Mesendoderm (in vitro differentiated cells): ENCODE measurements around the gene ZNF569.

ENCODE experiments used
- DNase-seq: peaks from one replicate; pipeline ENCODE4 v3.0.0; 2013
- H2AK5ac ChIP-seq: 2 replicates; pipeline ENCODE4 v1.6.1; 2013; ENCODE audit warnings: low read length, inconsistent platforms
- H2BK120ac ChIP-seq: 2 replicates; pipeline ENCODE4 v1.6.1; 2013; ENCODE audit warnings: low read depth, mild to moderate bottlenecking, low read length, moderate library complexity, mixed read lengths
- H2BK15ac ChIP-seq: replicated peaks from 2 replicates; pipeline ENCODE4 v1.6.1; 2013; ENCODE audit warnings: low read depth, mild to moderate bottlenecking, moderate library complexity
- H2BK5ac ChIP-seq: 2 replicates; pipeline ENCODE4 v1.6.1; 2013; ENCODE audit warnings: low read length, inconsistent platforms
- H3K18ac ChIP-seq: 2 replicates; pipeline ENCODE4 v1.6.1; 2013; ENCODE audit warnings: mild to moderate bottlenecking, low read length, mixed read lengths
- H3K23ac ChIP-seq: one replicate; pipeline ENCODE4 v1.6.1; 2013; ENCODE audit warnings: low read length
- H3K27ac ChIP-seq: 2 replicates; pipeline ENCODE4 v1.5.1; 2013; ENCODE audit warnings: low read depth, mild to moderate bottlenecking, inconsistent platforms, low read length, moderate library complexity
- H3K27me3 ChIP-seq: 2 replicates; pipeline ENCODE4 v1.6.1; 2013; ENCODE audit warnings: low read length, control low read depth, mild to moderate bottlenecking, inconsistent platforms; ENCODE audit not compliant: insufficient read depth, poor library complexity
- H3K36me3 ChIP-seq: 2 replicates; pipeline ENCODE4 v1.6.1; 2013; ENCODE audit warnings: low read length, inconsistent platforms; ENCODE audit not compliant: control insufficient read depth, insufficient read depth
- H3K4ac ChIP-seq: one replicate; pipeline ENCODE4 v1.6.1; 2013; ENCODE audit warnings: low read depth, mild to moderate bottlenecking, low read length, moderate library complexity
- H3K4me1 ChIP-seq: 2 replicates; pipeline ENCODE4 v1.6.1; 2013; ENCODE audit warnings: low read depth, low read length, inconsistent platforms; ENCODE audit not compliant: control insufficient read depth
- H3K4me2 ChIP-seq: 2 replicates; pipeline ENCODE4 v1.6.1; 2013; ENCODE audit warnings: low read length
- H3K4me3 ChIP-seq: 2 replicates; pipeline ENCODE4 v1.5.1; 2013; ENCODE audit warnings: mild to moderate bottlenecking, low read length
- H3K56ac ChIP-seq: one replicate; pipeline ENCODE4 v1.6.1; 2013; ENCODE audit warnings: low read length
- H3K79me1 ChIP-seq: 2 replicates; pipeline ENCODE4 v1.6.1; 2013; ENCODE audit warnings: low read length, inconsistent platforms
- H3K79me2 ChIP-seq: 2 replicates; pipeline ENCODE4 v1.6.1; 2013; ENCODE audit warnings: mild to moderate bottlenecking, low read length; ENCODE audit not compliant: control insufficient read depth, insufficient read depth
- H3K9ac ChIP-seq: 2 replicates; pipeline ENCODE4 v1.6.1; 2013; ENCODE audit warnings: low read length, inconsistent platforms
- H4K5ac ChIP-seq: one replicate; pipeline ENCODE4 v1.6.1; 2013; ENCODE audit warnings: low read length
- H4K8ac ChIP-seq: one replicate; pipeline ENCODE4 v1.6.1; 2013; ENCODE audit warnings: low read depth, mild to moderate bottlenecking, control low read depth, low read length, moderate library complexity
- WGBS: extraction: QIAGEN DNeasy Blood & Tissue Kit; methylation state at CpG from one replicate; pipeline ENCODE4 v1.1.7; 2013; ENCODE audit warnings: low lambda C conversion rate, missing lambda C conversion rate; ENCODE audit not compliant: insufficient coverage; ENCODE audit errors: extremely low coverage; 5-methylcytosine and 5-hydroxymethylcytosine counted together

The ZNF569 gene

GRCh38 chr19:37470216-37470615, 3.0 kb upstream of the ZNF569 start:
- no CpG with 5 or more reads among the region's 4 CpGs for WGBS

GRCh38 chr19:37468961-37469777, 1.9 kb upstream of the ZNF569 start, which contains the start of gene ZNF570:
ZNF570 (plus strand) TSS chr19:37469356; CDS start chr19:37470355, 999 bp downstream.
- peak within 1 kb of the TSS; percentile 93 for H3K4me3 ChIP-seq
- WGBS = no CpG with 5 or more reads among the region's 63 CpGs
- peak within 1 kb of the TSS; percentile 74 for H3K4me2 ChIP-seq
- H3K56ac ChIP-seq = peak within 1 kb of the TSS; percentile 95
- peak within 1 kb of the TSS; percentile 25 for H3K27ac ChIP-seq
- DNase-seq = peak; percentile 94
- no peaks in the 10 kb centered on the region for H3K79me2 ChIP-seq
- H3K9ac ChIP-seq = peak within 1 kb of the TSS; percentile 87
- no peak within 1 kb of the TSS for H3K4ac ChIP-seq
- H2AK5ac ChIP-seq = no peak within 1 kb of the TSS
- no peaks in the 10 kb centered on the region for H3K79me1 ChIP-seq
- H3K4me1 ChIP-seq = no peaks in the 10 kb centered on the region
- H2BK120ac ChIP-seq = no peak within 1 kb of the TSS
- H4K8ac ChIP-seq = no peak within 1 kb of the TSS
- H3K23ac ChIP-seq = no peak within 1 kb of the TSS
- H2BK5ac ChIP-seq = no peak within 1 kb of the TSS
- no peak within 1 kb of the TSS for H2BK15ac ChIP-seq
- no peak within 1 kb of the TSS for H3K18ac ChIP-seq
- no peak within 1 kb of the TSS for H4K5ac ChIP-seq
- peaks cover 2% of the 10 kb centered on the region for H3K36me3 ChIP-seq
- H3K27me3 ChIP-seq = no peaks in the 10 kb centered on the region

More at GRCh38 chr19:37470216-37470615, 3.0 kb upstream of the ZNF569 start:
- no peaks in the 10 kb centered on the region for H3K4me1 ChIP-seq
- H3K4me3 ChIP-seq = no peak overlapping the region
- no peak for DNase-seq
- H3K4me2 ChIP-seq = no peak overlapping the region
- no peak overlapping the region for H3K9ac ChIP-seq
- no peaks in the 10 kb centered on the region for H3K27me3 ChIP-seq
- no peak overlapping the region for H2BK5ac ChIP-seq
- no peak overlapping the region for H3K27ac ChIP-seq
- H3K79me1 ChIP-seq = no peaks in the 10 kb centered on the region
- H2AK5ac ChIP-seq = no peak overlapping the region
- no peak overlapping the region for H3K23ac ChIP-seq
- H2BK15ac ChIP-seq = no peak overlapping the region
- no peak overlapping the region for H3K18ac ChIP-seq
- no peak overlapping the region for H3K4ac ChIP-seq
- H4K5ac ChIP-seq = no peak overlapping the region
- peaks cover 2% of the 10 kb centered on the region for H3K36me3 ChIP-seq
- no peak overlapping the region for H3K56ac ChIP-seq
- H3K79me2 ChIP-seq = no peaks in the 10 kb centered on the region
- no peak overlapping the region for H2BK120ac ChIP-seq
- no peak overlapping the region for H4K8ac ChIP-seq

- no peaks in the 10 kb centered on the region for H3K79me1 ChIP-seq
- no peak overlapping the region for H4K5ac ChIP-seq
- DNase-seq = no peak
- H3K9ac ChIP-seq = peak overlapping the region; percentile 64
- H3K18ac ChIP-seq = no peak overlapping the region
- H2BK5ac ChIP-seq = no peak overlapping the region
- H2BK15ac ChIP-seq = no peak overlapping the region
- no peak overlapping the region for H4K8ac ChIP-seq
- H3K27me3 ChIP-seq = no peaks in the 10 kb centered on the region
- peaks cover 2% of the 10 kb centered on the region for H3K36me3 ChIP-seq
- H3K79me2 ChIP-seq = no peaks in the 10 kb centered on the region
- no peak overlapping the region for H3K27ac ChIP-seq
- H3K4ac ChIP-seq = no peak overlapping the region
- no peak overlapping the region for H2AK5ac ChIP-seq
- WGBS = no CpG with 5 or more reads among the region's 18 CpGs
- H3K56ac ChIP-seq = peak overlapping the region; percentile 85
- peak overlapping the region; percentile 23 for H3K4me3 ChIP-seq
- H2BK120ac ChIP-seq = no peak overlapping the region
- peak overlapping the region; percentile 70 for H3K4me2 ChIP-seq
- H3K23ac ChIP-seq = no peak overlapping the region
- H3K4me1 ChIP-seq = no peaks in the 10 kb centered on the region
These were observed 405 bp upstream of the ZNF569 start for GRCh38 chr19:37467608-37468090.

- no peak overlapping the region for H2BK5ac ChIP-seq
- WGBS = 100% methylated on average over 1 of the region's 25 CpGs
- no peaks in the 10 kb centered on the region for H3K79me2 ChIP-seq
- no peak overlapping the region for H3K4ac ChIP-seq
- H3K79me1 ChIP-seq = no peaks in the 10 kb centered on the region
- H2BK15ac ChIP-seq = no peak overlapping the region
- peak overlapping the region; percentile 93 for H3K56ac ChIP-seq
- no peaks in the 10 kb centered on the region for H3K36me3 ChIP-seq
- H3K4me2 ChIP-seq = peak overlapping the region; percentile 52
- H3K4me1 ChIP-seq = no peaks in the 10 kb centered on the region
- DNase-seq = peak; percentile 25
- no peak overlapping the region for H2BK120ac ChIP-seq
- H2AK5ac ChIP-seq = no peak overlapping the region
- no peak overlapping the region for H3K23ac ChIP-seq
- H3K9ac ChIP-seq = peak overlapping the region; percentile 78
- peak overlapping the region; percentile 76 for H3K4me3 ChIP-seq
- no peak overlapping the region for H3K18ac ChIP-seq
- no peak overlapping the region for H4K5ac ChIP-seq
- H3K27ac ChIP-seq = no peak overlapping the region
- no peaks in the 10 kb centered on the region for H3K27me3 ChIP-seq
- no peak overlapping the region for H4K8ac ChIP-seq
These were observed 907 bp downstream of the ZNF569 start for GRCh38 chr19:37466277-37466797.

- no CpG with 5 or more reads among the region's 4 CpGs for WGBS
- H2BK15ac ChIP-seq = no peak overlapping the region
- no peak overlapping the region for H2AK5ac ChIP-seq
- H3K79me1 ChIP-seq = no peaks in the 10 kb centered on the region
- H3K9ac ChIP-seq = no peak overlapping the region
- no peaks in the 10 kb centered on the region for H3K4me1 ChIP-seq
- H3K4me2 ChIP-seq = no peak overlapping the region
- peak overlapping the region; percentile 4 for H3K4me3 ChIP-seq
- no peak overlapping the region for H3K23ac ChIP-seq
- no peaks in the 10 kb centered on the region for H3K79me2 ChIP-seq
- no peak overlapping the region for H3K56ac ChIP-seq
- no peak overlapping the region for H4K8ac ChIP-seq
- H3K18ac ChIP-seq = no peak overlapping the region
- no peak overlapping the region for H2BK120ac ChIP-seq
- no peak overlapping the region for H2BK5ac ChIP-seq
- DNase-seq = no peak
- no peak overlapping the region for H4K5ac ChIP-seq
- H3K36me3 ChIP-seq = no peaks in the 10 kb centered on the region
- no peak overlapping the region for H3K4ac ChIP-seq
- H3K27ac ChIP-seq = no peak overlapping the region
- no peaks in the 10 kb centered on the region for H3K27me3 ChIP-seq
These were observed 14.6 kb downstream of the ZNF569 start for GRCh38 chr19:37452500-37453245.
